ENCODE results near the gene CEP170B.
"Not testable (repeated sequence)": the region's sequence is repeated elsewhere in the genome, so short reads cannot be mapped to it uniquely, and the experiment has no call there.

CEP170B gene

DNA sequence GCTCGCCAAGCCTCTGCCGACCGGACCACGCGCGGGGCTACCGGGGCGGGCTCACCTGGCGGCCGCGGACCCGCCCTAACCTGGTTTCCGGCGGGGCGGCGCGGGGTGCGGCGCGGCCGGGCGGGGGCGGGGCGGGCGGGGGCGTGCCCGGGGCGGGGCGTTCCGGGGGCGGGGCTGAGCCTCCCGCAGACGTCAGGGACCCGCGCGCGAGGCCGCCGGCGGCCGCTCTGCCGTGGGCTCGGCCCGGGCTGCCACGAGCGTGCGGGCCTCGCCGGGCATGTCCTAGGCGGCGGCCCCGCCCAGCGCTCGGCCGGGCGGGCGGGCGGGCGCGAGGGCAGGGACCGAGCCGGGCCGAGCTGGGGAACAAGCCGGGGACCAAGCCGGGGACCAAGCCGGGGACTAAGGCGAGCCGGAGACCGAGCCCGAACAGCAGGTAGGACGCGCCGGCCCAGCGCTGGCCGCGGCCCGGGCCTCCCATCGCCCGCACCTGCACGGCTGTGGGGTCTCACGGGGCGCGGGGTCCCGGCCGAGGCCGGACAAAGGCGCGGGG lies at the start of gene CEP170B:
CEP170B (plus strand) TSS at position 188 of the 550 bp plus-strand sequence. CDS start 3,183 bp downstream, outside the sequence.
- no peak for DNase-seq

DNA sequence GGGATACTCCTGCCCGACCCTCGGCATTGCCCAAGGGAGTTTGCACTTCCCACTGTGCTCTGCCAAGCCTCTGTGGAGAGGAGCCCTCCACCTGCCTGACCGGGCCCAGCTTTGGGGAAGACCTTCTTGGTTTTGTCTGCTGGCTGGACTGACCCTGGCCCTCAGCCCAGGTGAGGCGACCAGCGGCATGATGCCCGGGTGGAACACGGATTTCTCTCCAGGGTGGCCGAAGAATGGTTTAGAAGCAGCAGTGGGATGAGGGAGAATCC lies 48.5 kb upstream of the CEP170B start:
- DNase-seq: no peak

DNA sequence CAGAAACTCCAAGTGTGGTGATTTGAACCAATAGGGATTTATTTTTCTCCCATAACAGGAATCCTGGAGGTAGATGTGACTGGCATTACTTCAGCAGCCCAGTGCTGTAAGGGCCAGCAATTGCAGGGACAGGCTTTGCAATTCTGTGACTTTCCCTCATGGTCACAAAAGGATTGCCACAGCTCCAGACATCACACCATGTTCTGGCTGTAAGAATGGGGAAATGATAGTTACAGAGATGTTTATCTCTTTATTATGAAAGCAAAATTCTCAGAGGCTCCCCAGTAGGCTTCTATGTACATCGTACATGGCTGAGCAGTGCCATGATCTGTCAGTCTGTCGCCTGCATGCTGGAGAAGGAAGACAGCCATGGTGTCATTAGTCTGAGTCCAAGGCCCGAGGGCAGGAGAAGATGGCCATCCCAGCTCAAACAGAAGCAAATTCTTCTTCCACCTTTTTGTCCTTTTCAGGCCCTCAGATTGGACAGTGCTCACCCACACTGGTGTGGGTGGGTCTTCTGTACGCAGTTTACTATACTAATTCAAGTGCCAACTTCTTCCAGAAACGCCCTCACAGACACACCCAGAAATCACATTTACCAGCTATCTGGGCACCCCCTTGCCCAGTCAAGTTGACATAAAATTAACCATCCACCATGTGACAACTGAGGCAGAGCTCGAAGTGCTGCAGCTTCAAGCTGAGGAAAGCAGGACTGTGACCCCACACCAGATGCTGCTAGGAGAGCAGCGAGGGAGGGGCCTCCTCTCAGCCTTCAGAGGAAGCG lies 46.9 kb upstream of the CEP170B start:
- DNase-seq: no peak

DNA sequence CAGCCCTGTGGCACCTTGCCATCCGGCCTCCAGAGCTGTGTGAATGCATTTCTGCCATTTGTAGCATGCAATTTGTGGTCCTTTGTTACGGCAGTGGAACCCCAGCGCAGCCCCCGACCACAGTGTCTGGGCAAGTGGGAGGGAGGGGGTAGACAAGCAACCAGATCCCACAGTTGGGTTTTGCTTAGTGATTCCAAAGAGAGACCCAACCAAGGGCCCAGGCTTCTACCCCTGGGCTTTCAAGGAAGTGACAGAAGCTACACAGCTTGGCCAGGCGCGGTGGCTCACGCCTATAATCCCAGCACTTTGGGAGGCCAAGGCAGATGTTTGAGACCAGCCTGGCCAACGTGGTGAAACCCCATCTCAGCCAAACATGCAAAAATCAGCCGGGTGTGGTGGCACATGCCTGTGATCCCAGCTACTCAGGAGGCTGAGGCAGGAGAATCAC lies 46.3 kb upstream of the CEP170B start:
- DNase-seq: no peak

- DNase-seq: no peak
These were observed 45.7 kb upstream of the CEP170B start for GRCh38 chr14:104819361-104819781.

DNA sequence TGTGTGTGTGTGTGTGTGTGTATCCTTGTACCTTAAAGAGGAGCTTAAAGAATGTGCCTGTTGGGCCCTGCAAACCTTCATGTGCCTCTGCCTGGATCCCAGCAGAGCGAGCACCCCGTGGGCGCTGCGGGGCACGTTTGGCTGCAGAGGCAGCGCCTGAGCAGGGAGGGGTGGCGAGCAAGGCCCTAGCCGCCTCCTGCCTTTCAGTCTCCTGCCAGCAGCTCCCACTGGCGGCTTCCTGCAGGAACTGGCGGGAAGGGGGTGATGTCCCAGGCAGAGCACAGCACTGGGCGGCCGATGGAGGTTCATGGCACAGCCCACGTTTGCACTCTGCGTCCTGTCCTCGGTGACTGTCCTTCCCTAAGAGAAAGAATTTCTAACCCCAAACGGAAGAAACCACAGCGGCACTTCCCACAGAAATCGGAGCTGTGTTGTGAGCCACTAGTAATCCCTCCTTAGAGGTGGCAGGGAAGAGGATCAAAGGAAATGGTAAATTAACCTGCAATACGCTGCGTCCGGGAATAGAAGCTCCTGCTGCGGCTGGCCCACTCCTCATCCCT lies 44.3 kb upstream of the CEP170B start:
- DNase-seq: peak in 1 of 2 experiments; percentile 15

DNA sequence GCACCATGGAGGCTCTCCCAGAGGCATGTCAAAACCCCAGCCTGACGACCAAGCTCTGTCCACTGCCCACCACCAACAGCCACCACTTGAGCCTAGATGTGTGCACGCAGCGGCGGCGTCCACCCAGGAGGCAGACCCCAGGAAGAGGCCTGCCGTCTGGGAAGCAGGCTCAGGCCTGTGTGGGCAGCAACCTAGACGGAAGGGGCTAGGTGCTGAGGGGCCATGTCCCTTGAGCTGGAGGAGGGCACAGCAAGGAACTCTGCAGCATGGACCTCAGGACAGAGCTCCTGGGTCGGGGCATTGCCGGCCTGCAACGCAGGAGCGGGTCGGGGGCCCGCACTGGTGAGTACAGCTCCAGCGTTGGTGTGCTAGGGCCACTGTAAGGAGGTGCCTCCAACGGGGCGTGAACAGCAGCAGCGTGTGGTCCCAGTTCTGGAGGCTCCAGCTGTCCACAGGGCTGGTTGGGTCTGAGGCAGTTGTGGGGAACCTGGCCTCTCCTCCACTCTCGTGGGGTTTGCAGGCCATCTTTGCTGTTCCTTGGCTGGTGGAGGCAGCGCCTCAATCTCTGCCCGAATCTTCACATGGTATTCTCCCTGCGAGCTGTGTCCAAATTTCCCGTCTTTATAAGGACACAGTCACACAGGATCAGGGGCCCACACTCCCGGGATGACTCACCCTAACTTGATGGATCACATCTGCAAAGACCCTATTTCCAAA lies 43.7 kb upstream of the CEP170B start:
- no peak for DNase-seq

- no peak for DNase-seq
These were observed 43.0 kb upstream of the CEP170B start for GRCh38 chr14:104821971-104822608.

DNA sequence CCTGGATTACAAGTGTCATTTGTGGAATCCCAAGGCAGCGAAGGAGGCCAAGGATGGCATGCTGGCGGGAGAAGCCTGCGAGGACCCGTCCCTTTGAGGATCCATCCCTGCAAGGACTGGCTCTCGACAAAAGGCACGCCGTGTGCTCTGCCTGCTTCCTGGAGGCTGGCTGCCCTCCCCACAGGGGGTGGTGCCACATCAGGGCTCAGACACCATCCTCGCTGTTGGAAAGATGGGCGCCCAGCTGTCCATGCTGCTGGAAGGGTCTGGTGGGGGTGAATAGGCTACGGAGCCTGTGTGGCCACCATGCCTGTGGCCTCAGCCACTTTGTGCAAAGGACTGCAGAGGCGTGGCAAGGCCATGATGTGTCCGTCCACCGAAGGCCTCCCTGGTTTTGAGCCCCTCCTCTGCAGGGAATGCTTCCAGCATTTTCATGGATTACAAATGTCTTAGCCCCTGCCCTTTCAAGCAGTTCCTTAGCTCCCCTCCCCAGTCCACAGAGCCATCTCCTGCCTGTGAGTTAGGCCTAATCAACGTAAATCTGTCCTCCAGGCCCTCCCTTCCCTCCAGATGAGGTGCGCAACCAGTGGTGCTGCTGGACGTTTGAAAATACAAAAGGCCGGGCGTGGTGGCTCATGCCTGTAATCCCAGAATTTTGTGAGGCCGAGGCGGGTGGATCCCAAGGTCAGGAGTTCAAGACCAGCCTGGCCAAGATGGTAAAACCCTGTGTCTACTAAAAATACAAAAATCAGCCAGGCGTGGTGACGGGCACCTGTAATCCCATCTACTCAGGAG lies 42.0 kb upstream of the CEP170B start:
- DNase-seq: no peak

- DNase-seq: no peak
These were observed 40.6 kb upstream of the CEP170B start for GRCh38 chr14:104824353-104824997.

GRCh38 chr14:104826189-104826860 lies 38.7 kb upstream of the CEP170B start:
- DNase-seq: peak; percentile 63 to 73

- DNase-seq: no peak
These were observed 38.2 kb upstream of the CEP170B start for GRCh38 chr14:104826861-104827176.

GRCh38 chr14:104827177-104828055 lies 37.7 kb upstream of the CEP170B start:
- DNase-seq: peak; percentile 62 to 77

- no peak for DNase-seq
These were observed 34.3 kb upstream of the CEP170B start for GRCh38 chr14:104830781-104831180.

GRCh38 chr14:104836171-104836935 lies 28.7 kb upstream of the CEP170B start:
- not testable (repeated sequence) for DNase-seq

- DNase-seq: no peak
These were observed 23.3 kb upstream of the CEP170B start for GRCh38 chr14:104841730-104842129.

- no peak for DNase-seq
These were observed 22.1 kb upstream of the CEP170B start for GRCh38 chr14:104843006-104843405.

DNA sequence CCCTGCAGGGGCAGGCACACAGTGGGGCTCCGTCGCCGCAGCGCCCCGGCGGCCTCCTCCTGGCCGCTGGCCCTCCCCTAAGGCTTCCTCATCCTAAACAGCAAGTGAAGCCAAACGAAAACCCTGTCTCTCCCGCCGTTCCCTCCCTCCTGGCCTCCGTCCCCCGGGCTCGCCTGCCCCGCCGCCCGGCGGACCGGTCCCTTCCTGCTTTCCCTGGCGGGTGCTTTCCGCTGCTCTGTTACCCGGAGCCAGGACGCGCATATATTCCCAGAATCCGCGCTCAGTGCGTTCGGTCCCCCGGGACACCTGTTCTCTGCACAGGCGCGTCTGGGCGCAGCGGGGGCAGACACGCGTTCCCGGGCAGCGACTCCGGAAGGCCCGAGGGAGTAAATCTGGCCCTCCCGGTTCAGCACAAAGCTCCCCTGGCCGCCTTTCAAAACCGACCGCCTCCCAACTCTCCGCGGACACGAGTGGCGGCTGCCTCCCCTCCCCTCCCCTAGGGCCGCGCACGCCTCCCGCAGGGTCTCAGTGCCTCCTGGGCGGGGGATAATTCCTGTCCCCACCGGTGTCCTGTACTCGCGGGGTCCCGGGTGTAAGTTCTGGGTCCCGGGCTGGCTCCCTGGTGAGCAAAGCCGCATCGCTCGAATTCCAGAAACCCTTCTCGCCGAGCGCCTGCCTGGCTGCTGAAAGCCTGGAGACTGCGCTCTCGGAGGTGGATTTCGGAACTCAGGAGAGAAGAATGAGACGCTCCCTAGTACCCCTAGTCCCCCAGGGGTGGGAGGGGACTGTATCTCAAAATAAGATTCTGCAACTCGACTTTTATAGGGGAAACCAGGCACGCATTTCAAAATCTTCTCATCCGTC lies 21.4 kb upstream of the CEP170B start:
- no peak for DNase-seq

Measured in Kasumi-1 (cell line).